HEK293T (cell line): Measurements from ENCODE around the gene COX8A.

Experiments
- CTCF ChIA-PET: fragments of 350-600 bp; formaldehyde crosslinking; extraction: SDS; loops from one replicate; lab custom pipeline; 2021; ENCODE audit warnings: antibody characterized with exemption, inconsistent platforms; lab: Yijun Ruan, JAX
- POLR2A ChIA-PET: fragments of 350-600 bp; formaldehyde crosslinking; extraction: SDS; loops from one replicate; lab custom pipeline; 2020; ENCODE audit warnings: antibody characterized with exemption, inconsistent platforms; lab: Yijun Ruan, JAX
- DNase-seq: peaks from one replicate; pipeline ENCODE4 v3.0.0; 2012; ENCODE audit warnings: mixed read lengths; ENCODE audit errors: extremely low spot score
- ARNT ChIP-seq: fragments of 450-650 bp; IDR thresholded peaks from 2 replicates; pipeline ENCODE4 v1.6.1; 2017; ENCODE audit warnings: mild to moderate bottlenecking
- BHLHE40 ChIP-seq: fragments of 450-650 bp; IDR thresholded peaks from 2 replicates; pipeline ENCODE4 v1.6.1; 2016; ENCODE audit warnings: mild to moderate bottlenecking, moderate library complexity, borderline replicate concordance
- CTBP1 ChIP-seq: fragments of 450-650 bp; IDR thresholded peaks from 2 replicates; pipeline ENCODE4 v1.6.1; 2016; ENCODE audit warnings: borderline replicate concordance
- ELF4 ChIP-seq: fragments of 450-650 bp; IDR thresholded peaks from 2 replicates; pipeline ENCODE4 v1.6.1; 2017; ENCODE audit warnings: antibody characterized with exemption
- FOXA1 ChIP-seq: fragments of 450-650 bp; IDR thresholded peaks from 2 replicates; pipeline ENCODE4 v1.6.1; 2016; ENCODE audit warnings: mild to moderate bottlenecking
- FOXK2 ChIP-seq: fragments of 450-650 bp; IDR thresholded peaks from 2 replicates; pipeline ENCODE4 v1.6.1; 2016; ENCODE audit warnings: mild to moderate bottlenecking
- FOXM1 ChIP-seq: fragments of 450-650 bp; IDR thresholded peaks from 2 replicates; pipeline ENCODE4 v1.6.1; 2017; ENCODE audit warnings: mild to moderate bottlenecking, borderline replicate concordance
- HDGF ChIP-seq: fragments of 450-650 bp; IDR thresholded peaks from 2 replicates; pipeline ENCODE4 v1.6.1; 2017; ENCODE audit warnings: antibody characterized with exemption, borderline replicate concordance
- L3MBTL2 ChIP-seq: fragments of 450-650 bp; conservative IDR thresholded peaks from 2 replicates; pipeline ENCODE4 v1.6.1; 2016; ENCODE audit warnings: mild to moderate bottlenecking
- LEF1 ChIP-seq: fragments of 450-650 bp; IDR thresholded peaks from 2 replicates; pipeline ENCODE4 v1.6.1; 2017; ENCODE audit warnings: mild to moderate bottlenecking, borderline replicate concordance
- NFRKB ChIP-seq: fragments of 450-650 bp; IDR thresholded peaks from 2 replicates; pipeline ENCODE4 v1.6.1; 2016; ENCODE audit warnings: mild to moderate bottlenecking, moderate library complexity
- SP1 ChIP-seq: fragments of 450-650 bp; IDR thresholded peaks from 2 replicates; pipeline ENCODE4 v1.6.1; 2017
- SUZ12 ChIP-seq: fragments of 450-650 bp; IDR thresholded peaks from 2 replicates; pipeline ENCODE4 v1.6.1; 2016; ENCODE audit warnings: mild to moderate bottlenecking
- TARDBP ChIP-seq: fragments of 450-650 bp; IDR thresholded peaks from 2 replicates; pipeline ENCODE4 v1.6.1; 2016
- ZNF384 ChIP-seq: fragments of 450-650 bp; IDR thresholded peaks from 2 replicates; pipeline ENCODE4 v1.6.1; 2016
- TF ChIP-seq, protein P1 (sequence below): fragments of 450-650 bp; IDR thresholded peaks from 2 replicates; pipeline ENCODE4 v1.6.1; 2016

Gene COX8A

DNA sequence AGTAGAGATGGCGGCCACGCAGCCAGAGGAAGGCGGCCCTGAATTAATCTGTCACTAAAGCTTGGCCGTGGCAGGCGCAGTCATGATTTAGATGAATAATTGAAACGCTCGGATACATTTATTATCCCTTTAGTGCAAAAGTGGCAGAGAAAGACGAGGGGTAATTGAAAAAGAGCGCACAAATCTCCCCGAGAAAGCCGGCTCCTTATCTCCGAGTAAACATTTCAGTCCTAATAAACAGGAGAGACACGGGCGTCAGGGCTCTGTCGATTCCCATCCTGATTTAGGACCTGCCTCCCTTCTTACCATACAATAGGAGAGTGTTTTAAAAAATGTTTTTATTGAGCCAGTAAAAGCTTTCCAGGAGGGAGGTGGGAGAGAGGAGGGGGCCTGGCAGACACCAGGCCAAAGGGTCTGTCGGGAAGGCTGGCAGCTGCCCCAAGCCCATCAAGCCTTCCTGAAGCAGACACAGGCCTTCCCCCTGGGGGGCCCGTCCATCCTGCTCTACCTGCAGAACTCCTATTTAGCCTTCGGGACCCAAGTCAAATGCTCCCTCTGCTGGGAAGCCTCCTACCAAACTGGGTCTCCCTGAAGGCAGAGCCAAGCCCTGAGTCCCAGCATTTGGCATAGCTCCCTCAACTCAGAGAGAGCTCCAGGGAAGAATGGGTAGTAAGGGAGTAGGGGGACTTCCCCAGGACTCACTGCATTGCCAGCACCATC lies 34.7 kb downstream of the COX8A start:
- TF ChIP-seq, protein P1, sequence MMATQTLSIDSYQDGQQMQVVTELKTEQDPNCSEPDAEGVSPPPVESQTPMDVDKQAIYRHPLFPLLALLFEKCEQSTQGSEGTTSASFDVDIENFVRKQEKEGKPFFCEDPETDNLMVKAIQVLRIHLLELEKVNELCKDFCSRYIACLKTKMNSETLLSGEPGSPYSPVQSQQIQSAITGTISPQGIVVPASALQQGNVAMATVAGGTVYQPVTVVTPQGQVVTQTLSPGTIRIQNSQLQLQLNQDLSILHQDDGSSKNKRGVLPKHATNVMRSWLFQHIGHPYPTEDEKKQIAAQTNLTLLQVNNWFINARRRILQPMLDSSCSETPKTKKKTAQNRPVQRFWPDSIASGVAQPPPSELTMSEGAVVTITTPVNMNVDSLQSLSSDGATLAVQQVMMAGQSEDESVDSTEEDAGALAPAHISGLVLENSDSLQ: no peak
- TF ChIP-seq FOXK2 (no peak), ZNF384 (no peak), FOXA1 (no peak), L3MBTL2 (no peak), LEF1 (no peak), FOXM1 (no peak), SUZ12 (no peak), ELF4 (no peak), SP1 (no peak), CTBP1 (no peak), ARNT (no peak), NFRKB (no peak), BHLHE40 (no peak)
- CTCF ChIA-PET: no interaction called here
- POLR2A ChIA-PET: no interaction called here
- DNase-seq: no peak

- no peak for TF ChIP-seq LEF1
- POLR2A ChIA-PET: no interaction called here
- CTCF ChIA-PET: no interaction called here
These were observed 35.3 kb downstream of the COX8A start for GRCh38 chr11:64009710-64010109.

DNA sequence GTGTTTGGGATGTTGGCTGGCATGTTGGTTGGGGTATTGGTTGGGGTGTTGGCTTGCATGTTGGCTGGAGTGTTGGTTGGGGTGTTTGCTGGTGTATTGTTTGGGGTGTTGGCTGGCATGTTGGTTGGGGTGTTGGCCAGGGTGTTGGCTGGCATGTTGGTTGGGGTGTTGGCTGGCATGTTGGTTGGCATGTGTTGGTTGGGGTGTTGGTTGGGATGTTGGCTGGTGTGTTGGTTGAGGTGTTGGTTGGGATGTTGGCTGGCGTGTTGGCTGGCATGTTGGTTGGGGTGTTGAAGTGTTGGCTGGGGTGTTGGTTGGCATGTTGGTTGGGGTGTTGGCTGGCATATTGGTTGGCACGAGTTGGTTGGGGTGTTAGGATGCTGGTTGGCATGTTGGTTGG lies 36.4 kb downstream of the COX8A start:
- DNase-seq: no peak
- ChIA-PET CTCF (no interaction called here), POLR2A (no interaction called here)
- TF ChIP-seq NFRKB: no peak
- no peak for TF ChIP-seq FOXK2
- TF ChIP-seq ELF4: no peak
- no peak for TF ChIP-seq ARNT
- no peak for TF ChIP-seq FOXA1
- no peak for TF ChIP-seq SUZ12
- TF ChIP-seq L3MBTL2: no peak
- TF ChIP-seq LEF1: no peak
- TF ChIP-seq FOXM1: no peak
- no peak for TF ChIP-seq CTBP1

More at GRCh38 chr11:64009710-64010109, 35.3 kb downstream of the COX8A start:
- no peak for DNase-seq

DNA sequence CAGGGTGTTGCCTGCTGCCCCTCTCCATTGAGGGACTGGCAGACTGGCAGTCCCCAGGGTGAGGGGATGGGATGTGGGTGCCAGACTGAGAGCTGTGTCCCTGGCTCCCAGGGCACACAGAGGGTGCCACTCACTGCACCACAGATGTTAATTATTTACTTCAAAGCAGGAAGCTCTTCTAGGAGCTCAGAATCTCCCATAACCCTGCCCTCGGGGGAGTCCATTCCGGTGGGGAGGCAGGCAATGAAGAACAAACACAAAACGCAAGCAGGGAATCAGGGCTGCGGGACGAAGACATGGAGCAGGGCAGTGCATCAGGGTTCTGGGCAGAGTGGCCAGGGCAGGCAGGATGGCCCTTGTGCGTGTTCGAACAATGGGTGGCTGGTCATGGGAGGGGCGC lies 37.0 kb downstream of the COX8A start:
- no peak for DNase-seq
- TF ChIP-seq ARNT (no peak), FOXA1 (no peak), FOXK2 (no peak), CTBP1 (no peak), FOXM1 (no peak), HDGF (no peak), ELF4 (no peak), BHLHE40 (no peak), LEF1 (no peak), NFRKB (no peak), TARDBP (no peak), SP1 (no peak), L3MBTL2 (no peak), SUZ12 (no peak), ZNF384 (no peak)
- TF ChIP-seq, protein P1: no peak
- CTCF ChIA-PET: no interaction called here
- POLR2A ChIA-PET: no interaction called here

DNA sequence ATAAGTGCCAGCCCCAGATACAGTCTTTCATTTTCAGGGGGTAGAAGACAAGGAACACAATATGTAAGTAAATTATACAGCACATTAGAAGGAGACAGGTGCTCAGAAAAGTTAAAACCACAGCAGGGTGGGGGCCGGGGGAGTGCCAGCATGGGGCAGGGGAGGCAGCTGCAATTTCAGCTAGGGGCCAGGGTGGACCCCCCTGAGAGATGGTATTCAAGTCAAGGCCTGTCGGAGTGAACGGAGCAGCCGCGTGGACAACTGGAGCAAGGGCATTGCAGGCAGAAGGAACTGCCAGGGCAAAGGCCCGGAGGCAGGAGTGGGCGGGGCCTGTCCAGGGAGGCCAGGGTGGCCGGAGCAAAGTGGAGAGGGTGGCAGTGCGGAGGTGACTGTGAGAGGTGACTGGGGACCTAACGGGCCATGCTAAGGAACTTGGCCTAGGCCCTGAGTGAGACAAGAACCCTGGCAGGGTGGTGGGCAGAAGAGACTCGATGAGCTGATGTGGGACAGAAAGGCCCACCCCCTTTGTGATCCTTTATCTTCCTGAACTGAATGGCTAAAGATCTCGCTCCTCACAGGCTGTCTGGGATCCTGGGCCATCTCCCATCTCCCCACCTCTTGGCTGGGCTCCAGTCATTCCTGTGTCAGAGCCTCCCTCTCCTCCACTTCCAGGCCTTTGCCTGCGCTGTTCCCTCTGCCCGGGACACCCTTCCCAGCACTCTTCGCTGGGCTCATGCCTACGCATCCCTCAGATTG lies 38.9 kb downstream of the COX8A start:
- TF ChIP-seq FOXK2: no peak
- no peak for TF ChIP-seq FOXM1
- no peak for TF ChIP-seq SUZ12
- no peak for TF ChIP-seq HDGF
- ChIA-PET POLR2A (interaction anchor here (1.2 kb wide), 1 partner anchor 12 kb away, joined by 4 read pairs; no protein-coding TSS in a partner anchor), CTCF (no interaction called here)
- no peak for DNase-seq

DNA sequence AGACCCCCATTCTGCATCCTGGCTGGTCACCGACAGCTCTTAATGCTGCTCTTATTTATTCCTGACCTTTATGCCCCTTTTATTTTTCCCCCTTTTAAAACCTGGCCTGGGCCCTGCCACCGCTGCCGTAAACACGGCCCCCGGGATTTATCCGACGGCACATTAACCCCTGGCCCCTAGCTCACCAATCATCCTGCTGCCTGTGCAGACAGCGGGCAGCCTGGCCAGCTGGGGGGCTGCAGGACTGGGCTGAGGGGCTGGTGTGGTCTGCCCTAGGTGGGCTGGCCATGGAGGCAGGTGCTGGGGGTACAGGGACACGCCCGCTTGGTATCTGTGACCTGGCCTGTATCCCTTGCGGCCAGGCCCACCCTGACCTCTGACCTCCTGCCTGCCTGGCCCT lies 39.9 kb downstream of the COX8A start:
- TF ChIP-seq, protein P1: no peak
- TF ChIP-seq FOXM1: no peak
- TF ChIP-seq TARDBP: no peak
- no peak for TF ChIP-seq SP1
- no peak for TF ChIP-seq NFRKB
- TF ChIP-seq FOXK2: no peak
- TF ChIP-seq ZNF384: no peak
- no peak for TF ChIP-seq ARNT
- TF ChIP-seq SUZ12: no peak
- no peak for TF ChIP-seq CTBP1
- no peak for TF ChIP-seq LEF1
- CTCF ChIA-PET: no interaction called here
- DNase-seq: no peak
- POLR2A ChIA-PET: interaction anchor here (1.2 kb wide), 1 partner anchor 11 kb away, joined by 4 read pairs; no protein-coding TSS in a partner anchor
